Mesendoderm (in vitro differentiated cells): ENCODE measurements around the gene SDK2.

Experiments used
- DNase-seq: peaks from one replicate; pipeline ENCODE4 v3.0.0; 2013
- H2AK5ac ChIP-seq: 2 replicates; pipeline ENCODE4 v1.6.1; 2013; ENCODE audit warnings: low read length, inconsistent platforms
- H2BK120ac ChIP-seq: 2 replicates; pipeline ENCODE4 v1.6.1; 2013; ENCODE audit warnings: low read depth, mild to moderate bottlenecking, low read length, moderate library complexity, mixed read lengths
- H2BK15ac ChIP-seq: replicated peaks from 2 replicates; pipeline ENCODE4 v1.6.1; 2013; ENCODE audit warnings: low read depth, mild to moderate bottlenecking, moderate library complexity
- H2BK5ac ChIP-seq: 2 replicates; pipeline ENCODE4 v1.6.1; 2013; ENCODE audit warnings: low read length, inconsistent platforms
- H3K18ac ChIP-seq: 2 replicates; pipeline ENCODE4 v1.6.1; 2013; ENCODE audit warnings: mild to moderate bottlenecking, low read length, mixed read lengths
- H3K23ac ChIP-seq: one replicate; pipeline ENCODE4 v1.6.1; 2013; ENCODE audit warnings: low read length
- H3K27ac ChIP-seq: 2 replicates; pipeline ENCODE4 v1.5.1; 2013; ENCODE audit warnings: low read depth, mild to moderate bottlenecking, inconsistent platforms, low read length, moderate library complexity
- H3K27me3 ChIP-seq: 2 replicates; pipeline ENCODE4 v1.6.1; 2013; ENCODE audit warnings: low read length, control low read depth, mild to moderate bottlenecking, inconsistent platforms; ENCODE audit not compliant: insufficient read depth, poor library complexity
- H3K36me3 ChIP-seq: 2 replicates; pipeline ENCODE4 v1.6.1; 2013; ENCODE audit warnings: low read length, inconsistent platforms; ENCODE audit not compliant: control insufficient read depth, insufficient read depth
- H3K4ac ChIP-seq: one replicate; pipeline ENCODE4 v1.6.1; 2013; ENCODE audit warnings: low read depth, mild to moderate bottlenecking, low read length, moderate library complexity
- H3K4me1 ChIP-seq: 2 replicates; pipeline ENCODE4 v1.6.1; 2013; ENCODE audit warnings: low read depth, low read length, inconsistent platforms; ENCODE audit not compliant: control insufficient read depth
- H3K4me2 ChIP-seq: 2 replicates; pipeline ENCODE4 v1.6.1; 2013; ENCODE audit warnings: low read length
- H3K4me3 ChIP-seq: 2 replicates; pipeline ENCODE4 v1.5.1; 2013; ENCODE audit warnings: mild to moderate bottlenecking, low read length
- H3K56ac ChIP-seq: one replicate; pipeline ENCODE4 v1.6.1; 2013; ENCODE audit warnings: low read length
- H3K79me1 ChIP-seq: 2 replicates; pipeline ENCODE4 v1.6.1; 2013; ENCODE audit warnings: low read length, inconsistent platforms
- H3K79me2 ChIP-seq: 2 replicates; pipeline ENCODE4 v1.6.1; 2013; ENCODE audit warnings: mild to moderate bottlenecking, low read length; ENCODE audit not compliant: control insufficient read depth, insufficient read depth
- H3K9ac ChIP-seq: 2 replicates; pipeline ENCODE4 v1.6.1; 2013; ENCODE audit warnings: low read length, inconsistent platforms
- H4K5ac ChIP-seq: one replicate; pipeline ENCODE4 v1.6.1; 2013; ENCODE audit warnings: low read length
- H4K8ac ChIP-seq: one replicate; pipeline ENCODE4 v1.6.1; 2013; ENCODE audit warnings: low read depth, mild to moderate bottlenecking, control low read depth, low read length, moderate library complexity
- WGBS: extraction: QIAGEN DNeasy Blood & Tissue Kit; methylation state at CpG from one replicate; pipeline ENCODE4 v1.1.7; 2013; ENCODE audit warnings: low lambda C conversion rate, missing lambda C conversion rate; ENCODE audit not compliant: insufficient coverage; ENCODE audit errors: extremely low coverage; 5-methylcytosine and 5-hydroxymethylcytosine counted together

SDK2 gene

GRCh38 chr17:73452009-73452408 is 192.2 kb downstream of the SDK2 start:
- H3K23ac ChIP-seq: no peak overlapping the region
- H3K4me3 ChIP-seq: no peak overlapping the region
- H2AK5ac ChIP-seq: no peak overlapping the region
- no peak overlapping the region for H3K18ac ChIP-seq
- no peak overlapping the region for H3K4ac ChIP-seq
- no peak overlapping the region for H3K4me2 ChIP-seq
- no peaks in the 10 kb centered on the region for H3K4me1 ChIP-seq
- no peak overlapping the region for H3K27ac ChIP-seq
- DNase-seq: no peak
- H3K79me1 ChIP-seq: no peaks in the 10 kb centered on the region
- WGBS: no CpG with 5 or more reads among the region's 3 CpGs
- H3K9ac ChIP-seq: no peak overlapping the region
- H3K27me3 ChIP-seq: no peaks in the 10 kb centered on the region
- H3K56ac ChIP-seq: no peak overlapping the region
- no peak overlapping the region for H2BK5ac ChIP-seq
- no peak overlapping the region for H2BK15ac ChIP-seq
- H4K8ac ChIP-seq: no peak overlapping the region
- no peak overlapping the region for H4K5ac ChIP-seq
- H2BK120ac ChIP-seq: no peak overlapping the region
- no peaks in the 10 kb centered on the region for H3K79me2 ChIP-seq
- no peaks in the 10 kb centered on the region for H3K36me3 ChIP-seq

- Histone ChIP-seq H3K4ac (no peak overlapping the region), H3K4me1 (no peaks in the 10 kb centered on the region), H3K18ac (no peak overlapping the region), H2BK120ac (no peak overlapping the region), H3K79me1 (no peaks in the 10 kb centered on the region), H3K79me2 (no peaks in the 10 kb centered on the region), H4K8ac (no peak overlapping the region), H3K9ac (no peak overlapping the region), H3K23ac (no peak overlapping the region), H2BK15ac (no peak overlapping the region), H3K4me3 (no peak overlapping the region), H2AK5ac (no peak overlapping the region), H3K56ac (no peak overlapping the region), H3K27me3 (no peaks in the 10 kb centered on the region), H2BK5ac (no peak overlapping the region), H3K36me3 (no peaks in the 10 kb centered on the region), H3K27ac (no peak overlapping the region), H3K4me2 (no peak overlapping the region), H4K5ac (no peak overlapping the region)
- WGBS: no CpG with 5 or more reads among the region's 18 CpGs
- DNase-seq: no peak
Measured at GRCh38 chr17:73447319-73447718, 196.9 kb downstream of the SDK2 start.

GRCh38 chr17:73446617-73447016 is 197.6 kb downstream of the SDK2 start:
- H3K79me2 ChIP-seq: no peaks in the 10 kb centered on the region
- DNase-seq: no peak
- no peak overlapping the region for H3K4me2 ChIP-seq
- no peak overlapping the region for H3K9ac ChIP-seq
- no peak overlapping the region for H2BK15ac ChIP-seq
- H3K36me3 ChIP-seq: no peaks in the 10 kb centered on the region
- H2BK5ac ChIP-seq: no peak overlapping the region
- H3K23ac ChIP-seq: no peak overlapping the region
- no peak overlapping the region for H3K56ac ChIP-seq
- no peaks in the 10 kb centered on the region for H3K27me3 ChIP-seq
- WGBS: no CpG with 5 or more reads among the region's 9 CpGs
- H2AK5ac ChIP-seq: no peak overlapping the region
- no peaks in the 10 kb centered on the region for H3K4me1 ChIP-seq
- H4K8ac ChIP-seq: no peak overlapping the region
- H4K5ac ChIP-seq: no peak overlapping the region
- no peak overlapping the region for H3K27ac ChIP-seq
- no peaks in the 10 kb centered on the region for H3K79me1 ChIP-seq
- H3K4ac ChIP-seq: no peak overlapping the region
- H2BK120ac ChIP-seq: no peak overlapping the region
- H3K18ac ChIP-seq: no peak overlapping the region
- no peak overlapping the region for H3K4me3 ChIP-seq

- Histone ChIP-seq H2BK120ac (no peak overlapping the region), H3K56ac (no peak overlapping the region), H3K18ac (no peak overlapping the region), H3K4me2 (no peak overlapping the region), H2BK15ac (no peak overlapping the region), H2AK5ac (no peak overlapping the region), H3K27ac (no peak overlapping the region), H3K4me3 (no peak overlapping the region), H4K5ac (no peak overlapping the region), H3K4me1 (no peaks in the 10 kb centered on the region), H3K79me1 (no peaks in the 10 kb centered on the region), H3K36me3 (no peaks in the 10 kb centered on the region), H2BK5ac (no peak overlapping the region), H3K27me3 (no peaks in the 10 kb centered on the region), H3K9ac (no peak overlapping the region), H3K23ac (no peak overlapping the region), H3K79me2 (no peaks in the 10 kb centered on the region), H4K8ac (no peak overlapping the region), H3K4ac (no peak overlapping the region)
- no peak for DNase-seq
- no CpG with 5 or more reads among the region's 7 CpGs for WGBS
Measured at GRCh38 chr17:73445466-73445865, 198.8 kb downstream of the SDK2 start.

GRCh38 chr17:73444021-73444420 is 200.2 kb downstream of the SDK2 start:
- Histone ChIP-seq H3K18ac (no peak overlapping the region), H2BK120ac (no peak overlapping the region), H4K5ac (no peak overlapping the region), H3K27me3 (no peaks in the 10 kb centered on the region), H3K4me2 (no peak overlapping the region), H3K36me3 (no peaks in the 10 kb centered on the region), H3K79me2 (no peaks in the 10 kb centered on the region), H3K27ac (no peak overlapping the region), H3K4me1 (no peaks in the 10 kb centered on the region), H2BK15ac (no peak overlapping the region), H3K4ac (no peak overlapping the region), H3K4me3 (no peak overlapping the region), H2AK5ac (no peak overlapping the region), H3K23ac (no peak overlapping the region), H4K8ac (no peak overlapping the region), H3K56ac (no peak overlapping the region), H3K79me1 (no peaks in the 10 kb centered on the region), H2BK5ac (no peak overlapping the region), H3K9ac (no peak overlapping the region)
- WGBS: no CpG with 5 or more reads among the region's 8 CpGs
- DNase-seq: no peak

GRCh38 chr17:73439597-73439996 is 204.6 kb downstream of the SDK2 start:
- no peak overlapping the region for H2BK120ac ChIP-seq
- H2AK5ac ChIP-seq: no peak overlapping the region
- no peak overlapping the region for H2BK5ac ChIP-seq
- no peak overlapping the region for H3K4me2 ChIP-seq
- no CpG with 5 or more reads among the region's 7 CpGs for WGBS
- H3K56ac ChIP-seq: no peak overlapping the region
- no peak overlapping the region for H3K4ac ChIP-seq
- H3K79me2 ChIP-seq: no peaks in the 10 kb centered on the region
- no peaks in the 10 kb centered on the region for H3K4me1 ChIP-seq
- no peaks in the 10 kb centered on the region for H3K36me3 ChIP-seq
- H3K9ac ChIP-seq: no peak overlapping the region
- H3K27ac ChIP-seq: no peak overlapping the region
- H3K4me3 ChIP-seq: no peak overlapping the region
- DNase-seq: no peak
- no peak overlapping the region for H2BK15ac ChIP-seq
- H3K23ac ChIP-seq: no peak overlapping the region
- no peak overlapping the region for H3K18ac ChIP-seq
- no peak overlapping the region for H4K8ac ChIP-seq
- no peaks in the 10 kb centered on the region for H3K27me3 ChIP-seq
- H4K5ac ChIP-seq: no peak overlapping the region
- no peaks in the 10 kb centered on the region for H3K79me1 ChIP-seq
